H1 (cell line): Measurements from ENCODE around the gene MYOCD. TPM values are rescaled to one million over a fixed set of nuclear protein-coding genes. Genes with fewer than 3 reads are reported as not detected.

ENCODE experiments used
- CTCF ChIA-PET: fragments of 300-600 bp; sonication (Branson Sonifier 250); formaldehyde crosslinking; loops from one replicate; lab custom pipeline; 2021; ENCODE audit not compliant: partially characterized antibody; lab: Charles Lee
- POLR2A ChIA-PET: fragments of 300-600 bp; sonication (Branson Sonifier 250); formaldehyde crosslinking; loops from one replicate; lab custom pipeline; 2021; ENCODE audit warnings: inconsistent platforms; ENCODE audit not compliant: partially characterized antibody; lab: Charles Lee
- DNase-seq, 2 experiments: peaks; one replicate each; pipeline versions ENCODE4 v3.0.0 to v3.0.0-alpha.2; 2010 to 2022; ENCODE audit warnings: low spot score in 2 of 2, low read depth in 1 of 2, mixed read lengths in 1 of 2
- FAIRE-seq: peaks from 2 replicates; lab custom pipeline; 2011; peaks lifted over from hg19 to GRCh38; lab: Jason Lieb, UNC
- H2AFZ ChIP-seq: 2 replicates; pipeline ENCODE4 v1.8.1; 2012; ENCODE audit warnings: low read length, inconsistent platforms
- H2AK5ac ChIP-seq: 2 replicates; pipeline ENCODE4 v1.6.1; 2013; ENCODE audit warnings: low read depth, low read length
- H2BK120ac ChIP-seq: replicated peaks from 2 replicates; pipeline ENCODE3; 2013; ENCODE audit warnings: low read depth, low read length, inconsistent platforms
- H2BK12ac ChIP-seq: 2 replicates; pipeline ENCODE4 v1.6.1; 2013; ENCODE audit warnings: low read depth, low read length
- H2BK15ac ChIP-seq: 2 replicates; pipeline ENCODE4 v1.6.1; 2013; ENCODE audit warnings: low read length
- H2BK20ac ChIP-seq: 2 replicates; pipeline ENCODE4 v1.6.1; 2013; ENCODE audit warnings: low read length
- H2BK5ac ChIP-seq: 2 replicates; pipeline ENCODE4 v1.6.1; 2013; ENCODE audit warnings: low read depth, low read length
- H3K14ac ChIP-seq: 2 replicates; pipeline ENCODE4 v1.6.1; 2013; ENCODE audit warnings: inconsistent platforms; ENCODE audit not compliant: insufficient read length
- H3K18ac ChIP-seq: 2 replicates; pipeline ENCODE4 v1.6.1; 2013; ENCODE audit warnings: low read length; ENCODE audit errors: extremely low read depth
- H3K23ac ChIP-seq: 2 replicates; pipeline ENCODE4 v1.6.1; 2013; ENCODE audit warnings: inconsistent platforms; ENCODE audit not compliant: insufficient read length
- H3K23me2 ChIP-seq: 2 replicates; pipeline ENCODE4 v1.6.1; 2013; ENCODE audit warnings: low read depth, low read length
- H3K27ac ChIP-seq: 2 replicates; pipeline ENCODE4 v1.6.1; 2011; ENCODE audit warnings: low read depth, low read length, inconsistent platforms
- H3K27me3 ChIP-seq, 4 experiments: replicated peaks in 1 of 4; 1 replicate in 1 of 4; 2 replicates in 3 of 4; pipeline versions ENCODE4 v1.6.1 to v1.8.1; 2011 to 2013; ENCODE audit warnings: low read length in 3 of 4, mild to moderate bottlenecking in 3 of 4, inconsistent platforms in 2 of 4, mixed read lengths in 2 of 4, moderate library complexity in 1 of 4; ENCODE audit not compliant: control insufficient read depth in 3 of 4, insufficient read depth in 3 of 4; ENCODE audit errors: extremely low read depth in 1 of 4
- H3K36me3 ChIP-seq, 4 experiments: 2 replicates each; pipeline versions ENCODE4 v1.6.1 to v1.8.1; 2011 to 2013; ENCODE audit warnings: mild to moderate bottlenecking in 4 of 4, low read length in 3 of 4, moderate library complexity in 2 of 4, control low read depth in 1 of 4, inconsistent platforms in 1 of 4; ENCODE audit not compliant: insufficient read depth in 4 of 4, control insufficient read depth in 2 of 4
- H3K4ac ChIP-seq: replicated peaks from 2 replicates; pipeline ENCODE3; 2013; ENCODE audit warnings: low read length, low read depth, mixed read lengths, inconsistent platforms; ENCODE audit not compliant: insufficient read length
- H3K4me1 ChIP-seq, 4 experiments: replicated peaks in 1 of 4; 1 replicate in 1 of 4; 2 replicates in 3 of 4; pipeline versions ENCODE4 v1.6.1 to v1.8.1; 2011 to 2013; ENCODE audit warnings: low read length in 3 of 4, inconsistent platforms in 2 of 4, mixed read lengths in 1 of 4; ENCODE audit not compliant: insufficient read depth in 4 of 4, control insufficient read depth in 3 of 4
- H3K4me2 ChIP-seq, 2 experiments: 2 replicates each; pipeline versions ENCODE4 v1.6.1 to v1.8.1; 2011 to 2013; ENCODE audit warnings: low read depth in 2 of 2, low read length in 2 of 2, control low read depth in 1 of 2, inconsistent platforms in 1 of 2, mild to moderate bottlenecking in 1 of 2; ENCODE audit not compliant: insufficient read depth in 1 of 2
- H3K4me3 ChIP-seq, 4 experiments: fragments of 200-600, 300-600 bp in 1 of 4; sonication (generic), shearing (Covaris generic), sonication (Bioruptor Twin) in 1 of 4; 2 replicates each; pipeline versions ENCODE4 v1.5.1 to v1.8.1; 2011 to 2016; ENCODE audit warnings: low read length in 4 of 4, low read depth in 3 of 4, control low read depth in 2 of 4, inconsistent platforms in 2 of 4, mild to moderate bottlenecking in 2 of 4, mixed read lengths in 1 of 4, moderate library complexity in 1 of 4; ENCODE audit not compliant: insufficient read depth in 2 of 4; ENCODE audit errors: extremely low read depth in 1 of 4
- H3K56ac ChIP-seq: replicated peaks from 2 replicates; pipeline ENCODE3; 2013; ENCODE audit warnings: low read depth, mild to moderate bottlenecking, mixed read lengths, low read length, inconsistent platforms; ENCODE audit not compliant: insufficient read length
- H3K79me1 ChIP-seq: 2 replicates; pipeline ENCODE4 v1.6.1; 2013; ENCODE audit warnings: low read depth, low read length, control low read depth
- H3K79me2 ChIP-seq, 2 experiments: 2 replicates each; pipeline versions ENCODE4 v1.6.1 to v1.8.1; 2012 to 2013; ENCODE audit warnings: low read length in 2 of 2, mild to moderate bottlenecking in 2 of 2, inconsistent platforms in 1 of 2; ENCODE audit not compliant: insufficient read depth in 2 of 2, control insufficient read depth in 1 of 2
- H3K9ac ChIP-seq, 4 experiments: replicated peaks in 1 of 4; 1 replicate in 1 of 4; 2 replicates in 3 of 4; pipeline versions ENCODE4 v1.6.1 to v1.8.1; 2011 to 2013; ENCODE audit warnings: low read depth in 3 of 4, low read length in 3 of 4, control low read depth in 2 of 4, mild to moderate bottlenecking in 2 of 4, moderate library complexity in 2 of 4, inconsistent platforms in 1 of 4; ENCODE audit errors: extremely low read depth in 1 of 4
- H3K9me3 ChIP-seq, 2 experiments: 2 replicates each; pipeline versions ENCODE4 v1.6.1 to v1.8.1; 2012 to 2013; ENCODE audit warnings: mild to moderate bottlenecking in 2 of 2, moderate library complexity in 2 of 2, control low read depth in 1 of 2, inconsistent platforms in 1 of 2, low read depth in 1 of 2, low read length in 1 of 2, mixed read lengths in 1 of 2; ENCODE audit not compliant: insufficient read depth in 2 of 2
- H4K20me1 ChIP-seq, 2 experiments: replicated peaks in 1 of 2; 2 replicates each; pipeline versions ENCODE3 to v1.8.1; 2011 to 2013; ENCODE audit warnings: inconsistent platforms in 2 of 2, low read length in 2 of 2, mild to moderate bottlenecking in 1 of 2; ENCODE audit not compliant: insufficient read depth in 2 of 2, control insufficient read depth in 1 of 2
- H4K5ac ChIP-seq: 2 replicates; pipeline ENCODE4 v1.6.1; 2013; ENCODE audit warnings: low read length, low read depth, mixed read lengths, inconsistent platforms; ENCODE audit not compliant: insufficient read length
- H4K8ac ChIP-seq: 2 replicates; pipeline ENCODE4 v1.8.0; 2013; ENCODE audit warnings: mild to moderate bottlenecking, moderate library complexity, low read length, inconsistent platforms; ENCODE audit not compliant: insufficient read depth; ENCODE audit errors: extremely low read depth
- H4K91ac ChIP-seq: replicated peaks from 2 replicates; pipeline ENCODE3; 2013; ENCODE audit warnings: low read length, mixed read lengths, inconsistent platforms; ENCODE audit not compliant: insufficient read length
- CBX8 ChIP-seq: fragments of 300-800, 300-1000 bp; sonication (generic); IDR thresholded peaks from 2 replicates; pipeline ENCODE4 v1.7.1; 2016; ENCODE audit warnings: low read depth, low read length, borderline replicate concordance
- EP300 ChIP-seq, 2 experiments: IDR thresholded peaks; 1 replicate in 1 of 2; 2 replicates in 1 of 2; pipeline ENCODE4 v1.6.1; 2011 to 2012; ENCODE audit warnings: low read depth in 2 of 2, low read length in 2 of 2, mild to moderate bottlenecking in 2 of 2, borderline replicate concordance in 1 of 2, inconsistent platforms in 1 of 2, moderate library complexity in 1 of 2
- EZH2 ChIP-seq: fragments of 200-600 bp; sonication (generic); IDR thresholded peaks from 2 replicates; pipeline ENCODE4 v1.7.1; 2012; ENCODE audit warnings: low read depth, mild to moderate bottlenecking, moderate library complexity, low read length, inconsistent platforms; ENCODE audit not compliant: severe bottlenecking
- HDAC2 ChIP-seq, 2 experiments: fragments of 300-600 bp in 1 of 2; sonication (generic) in 1 of 2; IDR thresholded peaks; 2 replicates each; pipeline ENCODE4 v1.6.1; 2011 to 2012; ENCODE audit warnings: low read depth in 2 of 2, low read length in 2 of 2, mild to moderate bottlenecking in 2 of 2, moderate library complexity in 2 of 2, borderline replicate concordance in 1 of 2, inconsistent platforms in 1 of 2
- SIX5 ChIP-seq: IDR thresholded peaks from 2 replicates; pipeline ENCODE4 v1.6.1; 2011; ENCODE audit warnings: mild to moderate bottlenecking, low read depth, low read length
- SRF ChIP-seq: IDR thresholded peaks from 2 replicates; pipeline ENCODE4 v1.6.1; 2011; ENCODE audit warnings: mild to moderate bottlenecking, low read depth, low read length, moderate library complexity
- TAF7 ChIP-seq: optimal IDR thresholded peaks from 2 replicates; pipeline ENCODE3; 2011; ENCODE audit warnings: low read depth, mild to moderate bottlenecking, inconsistent platforms, low read length, moderate library complexity, borderline replicate concordance
- TEAD4 ChIP-seq: IDR thresholded peaks from 2 replicates; pipeline ENCODE4 v1.6.1; 2012; ENCODE audit warnings: low read depth, low read length, inconsistent platforms, mixed read lengths
- USF2 ChIP-seq: IDR thresholded peaks from 2 replicates; pipeline ENCODE4 v1.6.1; 2011; ENCODE audit warnings: low read length, improper control_type of control experiment
- whole genome bisulfite sequencing, 2 experiments: shearing (Covaris generic) in 1 of 2; methylation state at CpG; one replicate each; pipeline versions ENCODE4 v1.1.6 to v1.1.7; 2013 to 2015; ENCODE audit warnings: low lambda C conversion rate in 2 of 2, mixed read lengths in 2 of 2, inconsistent platforms in 1 of 2, low coverage in 1 of 2, missing lambda C conversion rate in 1 of 2; ENCODE audit not compliant: insufficient replicate concordance in 2 of 2, insufficient coverage in 1 of 2, insufficient read length in 1 of 2; ENCODE audit errors: extremely low coverage in 1 of 2, missing lambda C conversion rate in 1 of 2; 5-methylcytosine and 5-hydroxymethylcytosine counted together
- polyA plus RNA-seq, 7 experiments: library from polyadenylated mRNA; depleted of rRNA in 3 of 7; stranded (reverse) in 5 of 7; unstranded in 2 of 7; fragments of >200 nt in 5 of 7; fragments of 200-250 nt in 2 of 7; gene quantifications; 1 replicate in 5 of 7; 2 replicates in 1 of 7; 4 replicates in 1 of 7; pipeline versions ENCODE4 v1.2.1 to v1.2.3, GENCODE V29; 2011 to 2013; ENCODE audit warnings: missing spikeins in 2 of 7, mixed read lengths in 2 of 7
- total RNA-seq: library from RNA; stranded (reverse); fragmentation: NEBNext Ultra II Directional; extraction: Animal tissue kit (Norgen Biotek cat#: 25700); gene quantifications from 2 replicates; pipeline ENCODE4 v1.2.1, GENCODE V29; 2021

MYOCD gene
- total and polyA plus RNA-seq, 2 of the 8 experiments (the other 6 are each of a cell fraction or from before 2014, with no cell fraction given), result 0.30 to 4.9 TPM

GRCh38 chr17:12625092-12625491 lies 40.6 kb upstream of the MYOCD start:
- Histone ChIP-seq H3K23ac (no peak overlapping the region), H4K5ac (no peak overlapping the region), H4K20me1 (no peaks in the 10 kb centered on the region), H3K79me2 (no peaks in the 10 kb centered on the region)
- TF ChIP-seq CBX8, result no peak
- TF ChIP-seq TEAD4, result no peak
- no peak for TF ChIP-seq USF2
- no peak for TF ChIP-seq SIX5
- no peak for TF ChIP-seq SRF
- no peak for TF ChIP-seq EP300 (IDR thresholded peaks at IDR 0.05; ENCODE audit: borderline replicate concordance in 1 of 2, low read depth in 2 of 2, low read length in 2 of 2)
- TF ChIP-seq EZH2, result no peak
- no peak for TF ChIP-seq HDAC2 (IDR thresholded peaks at IDR 0.05; ENCODE audit: borderline replicate concordance in 1 of 2, low read depth in 2 of 2, low read length in 2 of 2)
- TF ChIP-seq TAF7, result no peak
- TF ChIP-seq, all 59 proteins: peak for 0
- H3K4me2 ChIP-seq, result no peak overlapping the region
- no peak overlapping the region for H2BK20ac ChIP-seq
- H3K4me3 ChIP-seq, result no peak overlapping the region
- peak overlapping the region; percentile 55; the same call in 1 of the 2 replicates for H2BK5ac ChIP-seq
- no peak overlapping the region for H3K9ac ChIP-seq
- H4K8ac ChIP-seq, result no peak overlapping the region
- no peak overlapping the region for H3K27ac ChIP-seq
- no peak overlapping the region for H2AK5ac ChIP-seq
- 83% methylated on average over 4 of the region's 4 CpGs; no CpG with 5 or more reads in 1 of the 2 experiments for WGBS, 2 experiments
- no peak overlapping the region for H3K56ac ChIP-seq
- no peaks in the 10 kb centered on the region for H3K9me3 ChIP-seq
- no peak overlapping the region for H3K18ac ChIP-seq
- no peaks in the 10 kb centered on the region for H3K23me2 ChIP-seq
- H3K14ac ChIP-seq, result no peak overlapping the region
- FAIRE-seq (no peak), DNase-seq (no peak)
- H3K36me3 ChIP-seq, result no peaks in the 10 kb centered on the region
- ChIA-PET CTCF (interaction anchor here (0.6 to 2.2 kb wide), 11 partner anchors 10 to 956 kb away, joined by 3 to 8 read pairs (median 3); partner anchors contain the start of gene MYOCD), POLR2A (no interaction called here)
- H3K4ac ChIP-seq, result no peak overlapping the region
- peaks cover 0 to 12% (median 5%) of the 10 kb centered on the region in 4 experiments; a peak in 4 of 7 replicates for H3K4me1 ChIP-seq
- no peak overlapping the region for H4K91ac ChIP-seq
- H2BK120ac ChIP-seq, result no peak overlapping the region
- H3K27me3 ChIP-seq, result no peaks in the 10 kb centered on the region
- H2BK12ac ChIP-seq, result 0 out of 2 replicates have a peak overlapping the region, but pooled peaks have one; percentile 27
- no peaks in the 10 kb centered on the region for H3K79me1 ChIP-seq
- H2AFZ ChIP-seq, result no peak overlapping the region
- peak overlapping the region; percentile 66; the same call in 1 of the 2 replicates for H2BK15ac ChIP-seq
